Thoracic aorta (tissue), 2 donors: ENCODE results near the gene PROM1. TPM values are rescaled to one million over a fixed set of nuclear protein-coding genes. Genes with fewer than 3 reads are reported as not detected.

Experiments used
- ATAC-seq: fragments of 150-250 bp; one replicate; pipeline ENCODE4 v1.8.0; 2017; ENCODE audit warnings: low read depth; ENCODE audit not compliant: insufficient number of reproducible peaks, low FRiP score
- DNase-seq: peaks from one replicate; pipeline ENCODE4 v3.0.0-alpha.2; 2020; ENCODE audit warnings: low spot score
- H3K27ac ChIP-seq, 2 donors: fragments of 200-600 bp; sonication (generic); 1 replicate in 1 of 2; 2 replicates in 1 of 2; pipeline ENCODE4 v1.5.1; 2016; ENCODE audit warnings: mild to moderate bottlenecking in 2 of 2, moderate library complexity in 2 of 2
- H3K27me3 ChIP-seq: fragments of 200-600 bp; sonication (generic); replicated peaks from 2 replicates; pipeline ENCODE4 v1.6.0; 2016; ENCODE audit warnings: mild to moderate bottlenecking; ENCODE audit not compliant: insufficient read depth
- H3K36me3 ChIP-seq: fragments of 200-600 bp; sonication (generic); one replicate; pipeline ENCODE4 v1.5.1; 2016
- H3K4me1 ChIP-seq, 2 donors: fragments of 200-600 bp; sonication (generic); 1 replicate in 1 of 2; 2 replicates in 1 of 2; pipeline versions ENCODE4 v1.5.1 to v1.6.0; 2016; ENCODE audit warnings: low read depth in 2 of 2, mild to moderate bottlenecking in 1 of 2; ENCODE audit not compliant: control insufficient read depth in 1 of 2
- H3K4me3 ChIP-seq: fragments of 200-600 bp; sonication (generic); 2 replicates; pipeline ENCODE4 v1.5.1; 2016; ENCODE audit warnings: mild to moderate bottlenecking
- H3K9me3 ChIP-seq: fragments of 200-600 bp; sonication (generic); 2 replicates; pipeline ENCODE4 v1.5.1; 2016
- total RNA-seq, 2 donors: library from RNA; depleted of rRNA; stranded (reverse); fragments of >200 nt; gene quantifications; one replicate each; pipeline versions ENCODE4 v1.1.0 to v1.2.3, GENCODE V29; 2016
- TF ChIP-seq, protein P1 (sequence below): fragments of 200-600 bp; sonication (generic); IDR thresholded peaks from one replicate; pipeline ENCODE4 v1.5.1; 2019; ENCODE audit warnings: antibody characterized with exemption

Gene PROM1, protein sequence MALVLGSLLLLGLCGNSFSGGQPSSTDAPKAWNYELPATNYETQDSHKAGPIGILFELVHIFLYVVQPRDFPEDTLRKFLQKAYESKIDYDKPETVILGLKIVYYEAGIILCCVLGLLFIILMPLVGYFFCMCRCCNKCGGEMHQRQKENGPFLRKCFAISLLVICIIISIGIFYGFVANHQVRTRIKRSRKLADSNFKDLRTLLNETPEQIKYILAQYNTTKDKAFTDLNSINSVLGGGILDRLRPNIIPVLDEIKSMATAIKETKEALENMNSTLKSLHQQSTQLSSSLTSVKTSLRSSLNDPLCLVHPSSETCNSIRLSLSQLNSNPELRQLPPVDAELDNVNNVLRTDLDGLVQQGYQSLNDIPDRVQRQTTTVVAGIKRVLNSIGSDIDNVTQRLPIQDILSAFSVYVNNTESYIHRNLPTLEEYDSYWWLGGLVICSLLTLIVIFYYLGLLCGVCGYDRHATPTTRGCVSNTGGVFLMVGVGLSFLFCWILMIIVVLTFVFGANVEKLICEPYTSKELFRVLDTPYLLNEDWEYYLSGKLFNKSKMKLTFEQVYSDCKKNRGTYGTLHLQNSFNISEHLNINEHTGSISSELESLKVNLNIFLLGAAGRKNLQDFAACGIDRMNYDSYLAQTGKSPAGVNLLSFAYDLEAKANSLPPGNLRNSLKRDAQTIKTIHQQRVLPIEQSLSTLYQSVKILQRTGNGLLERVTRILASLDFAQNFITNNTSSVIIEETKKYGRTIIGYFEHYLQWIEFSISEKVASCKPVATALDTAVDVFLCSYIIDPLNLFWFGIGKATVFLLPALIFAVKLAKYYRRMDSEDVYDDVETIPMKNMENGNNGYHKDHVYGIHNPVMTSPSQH
- 1 to 10 TPM; 3.2 to 7.1 TPM for total RNA-seq

DNA sequence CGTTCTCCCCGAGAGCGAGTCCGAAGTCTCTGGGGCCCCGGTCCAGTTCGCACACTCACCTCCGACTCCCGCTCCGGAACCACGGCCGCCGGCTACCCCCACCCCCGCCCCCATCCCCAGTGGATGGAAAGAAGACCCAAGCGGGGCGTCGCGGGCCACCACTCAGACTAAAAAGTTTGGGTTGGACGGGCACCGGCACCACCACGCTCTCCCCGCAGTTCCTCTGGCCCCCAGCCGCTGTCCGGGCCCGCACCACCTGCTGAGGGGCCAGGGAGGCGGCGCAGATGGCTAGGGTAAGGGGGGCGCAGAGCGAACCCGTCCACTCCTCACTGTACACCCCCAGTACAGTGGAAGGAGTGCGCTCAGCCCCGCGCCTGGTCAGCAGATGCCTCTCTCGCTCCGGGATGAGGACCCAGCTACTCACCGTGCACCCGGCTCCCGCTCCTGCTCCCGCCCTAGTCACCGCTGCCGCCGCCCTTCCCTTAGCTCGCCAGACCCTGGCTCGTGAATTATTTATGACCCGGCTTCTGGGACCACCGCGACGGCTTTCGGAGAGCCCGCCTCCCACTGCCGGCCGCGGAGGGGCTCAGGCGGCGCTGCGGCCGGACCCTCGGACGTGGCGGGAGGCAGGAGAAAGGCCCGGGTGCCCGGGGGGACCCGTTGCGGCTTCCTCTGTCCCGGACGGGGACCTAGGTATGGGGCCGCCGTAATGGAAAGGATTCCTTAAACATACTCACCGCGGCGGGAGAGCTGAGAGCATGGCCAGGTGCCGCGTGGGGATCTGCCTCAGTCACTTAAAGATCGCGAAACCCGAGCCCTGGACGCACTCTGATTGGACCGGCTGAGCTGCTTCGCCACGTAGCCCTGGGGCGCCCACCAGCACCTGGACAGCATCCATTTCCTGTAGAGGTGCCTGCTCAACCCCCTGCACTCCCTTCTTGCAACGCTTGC, at the start of gene PROM1:
Gene PROM1, minus strand, starts transcription at position 783 of the 951 bp plus-strand sequence. CDS start 8,117 bp downstream, outside the sequence.
- H3K4me1 ChIP-seq: peaks cover 19% of the 10 kb centered on the region in 2 donors
- no peak for DNase-seq
- TF ChIP-seq, protein P1, sequence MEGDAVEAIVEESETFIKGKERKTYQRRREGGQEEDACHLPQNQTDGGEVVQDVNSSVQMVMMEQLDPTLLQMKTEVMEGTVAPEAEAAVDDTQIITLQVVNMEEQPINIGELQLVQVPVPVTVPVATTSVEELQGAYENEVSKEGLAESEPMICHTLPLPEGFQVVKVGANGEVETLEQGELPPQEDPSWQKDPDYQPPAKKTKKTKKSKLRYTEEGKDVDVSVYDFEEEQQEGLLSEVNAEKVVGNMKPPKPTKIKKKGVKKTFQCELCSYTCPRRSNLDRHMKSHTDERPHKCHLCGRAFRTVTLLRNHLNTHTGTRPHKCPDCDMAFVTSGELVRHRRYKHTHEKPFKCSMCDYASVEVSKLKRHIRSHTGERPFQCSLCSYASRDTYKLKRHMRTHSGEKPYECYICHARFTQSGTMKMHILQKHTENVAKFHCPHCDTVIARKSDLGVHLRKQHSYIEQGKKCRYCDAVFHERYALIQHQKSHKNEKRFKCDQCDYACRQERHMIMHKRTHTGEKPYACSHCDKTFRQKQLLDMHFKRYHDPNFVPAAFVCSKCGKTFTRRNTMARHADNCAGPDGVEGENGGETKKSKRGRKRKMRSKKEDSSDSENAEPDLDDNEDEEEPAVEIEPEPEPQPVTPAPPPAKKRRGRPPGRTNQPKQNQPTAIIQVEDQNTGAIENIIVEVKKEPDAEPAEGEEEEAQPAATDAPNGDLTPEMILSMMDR: no peak
- H3K27me3 ChIP-seq: no peaks in the 10 kb centered on the region
- H3K27ac ChIP-seq: no peak within 1 kb of the TSS
- no peaks in the 10 kb centered on the region for H3K36me3 ChIP-seq
- no peaks in the 10 kb centered on the region for H3K9me3 ChIP-seq
- H3K4me3 ChIP-seq: peak within 1 kb of the TSS; percentile 77
- peak; percentile 45 for ATAC-seq

DNA sequence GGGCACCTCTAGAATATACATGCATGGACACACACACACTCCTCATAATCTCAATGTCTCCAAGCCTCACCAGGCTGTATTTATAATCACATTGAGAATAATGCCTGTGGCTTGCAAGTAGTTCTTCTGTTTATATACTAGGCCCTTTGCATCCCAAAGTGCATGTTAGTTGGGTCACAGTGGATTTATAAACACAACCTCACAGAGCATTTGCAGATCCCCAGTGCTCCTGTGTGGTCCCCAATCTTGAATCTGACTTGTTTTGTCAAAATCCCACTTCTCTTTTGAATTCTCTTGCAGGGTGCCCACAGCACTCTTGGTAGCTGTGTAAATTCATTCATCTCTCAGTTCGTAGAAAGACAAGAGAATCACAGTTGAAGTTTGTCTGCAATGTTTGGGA, 49.6 kb upstream of the PROM1 start:
- TF ChIP-seq, protein P1: no peak
- Histone ChIP-seq H3K4me1 (no peaks in the 10 kb centered on the region), H3K4me3 (no peak overlapping the region), H3K36me3 (no peaks in the 10 kb centered on the region), H3K27me3 (no peaks in the 10 kb centered on the region), H3K9me3 (no peaks in the 10 kb centered on the region), H3K27ac (no peak overlapping the region)
- ATAC-seq (no peak), DNase-seq (no peak)

- H3K4me3 ChIP-seq: no peak overlapping the region
- ATAC-seq: no peak
- no peaks in the 10 kb centered on the region for H3K27me3 ChIP-seq
- no peak overlapping the region for H3K27ac ChIP-seq
- H3K4me1 ChIP-seq: no peaks in the 10 kb centered on the region
- H3K9me3 ChIP-seq: no peaks in the 10 kb centered on the region
- no peaks in the 10 kb centered on the region for H3K36me3 ChIP-seq
- TF ChIP-seq, protein P1: no peak
- DNase-seq: no peak
Observed at GRCh38 chr4:16131293-16131692, 47.5 kb upstream of the PROM1 start.

DNA sequence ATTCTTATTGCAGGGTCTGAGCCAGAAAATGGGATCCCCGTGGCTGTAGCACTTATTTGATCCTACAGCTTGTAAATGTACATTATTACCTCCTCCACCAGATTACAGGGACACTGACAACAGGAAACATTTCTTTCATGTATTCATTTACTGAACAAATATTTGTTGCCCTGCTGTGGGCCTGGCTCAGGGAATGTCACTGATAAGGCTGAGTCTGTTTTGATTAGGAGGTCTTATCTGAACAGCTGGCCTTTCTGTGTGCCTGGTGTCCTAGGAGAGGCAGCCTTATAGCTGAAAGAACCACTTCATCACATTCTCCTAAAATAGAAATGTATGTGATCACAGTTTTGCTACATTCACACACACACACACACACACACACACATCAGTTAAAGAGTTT, 45.5 kb upstream of the PROM1 start:
- DNase-seq: no peak
- TF ChIP-seq, protein P1: no peak
- no peaks in the 10 kb centered on the region for H3K9me3 ChIP-seq
- no peaks in the 10 kb centered on the region for H3K27me3 ChIP-seq
- ATAC-seq: no peak
- no peak overlapping the region for H3K4me3 ChIP-seq
- H3K36me3 ChIP-seq: no peaks in the 10 kb centered on the region
- H3K27ac ChIP-seq: no peak overlapping the region
- no peaks in the 10 kb centered on the region for H3K4me1 ChIP-seq
